Activated naive CD4-positive, alpha-beta T cell treated with Interleukin-2 at 50 U/mL for 16 hours (primary cell): ENCODE results near the gene SLC25A48.

Experiments
- DNase-seq: peaks from one replicate; pipeline ENCODE4 v3.0.0-alpha.2; 2020

The SLC25A48 gene

GRCh38 chr5:135885031-135885430 is 50.6 kb downstream of the SLC25A48 start:
- DNase-seq, result no peak

GRCh38 chr5:135886136-135886535 is 51.7 kb downstream of the SLC25A48 start:
- no peak for DNase-seq

GRCh38 chr5:135887447-135887864 is 53.0 kb downstream of the SLC25A48 start:
- peak; percentile 65 for DNase-seq

GRCh38 chr5:135887881-135888614 is 53.6 kb downstream of the SLC25A48 start:
- no peak for DNase-seq

GRCh38 chr5:135890296-135890695 is 55.8 kb downstream of the SLC25A48 start:
- no peak for DNase-seq

GRCh38 chr5:135890867-135891266 is 56.4 kb downstream of the SLC25A48 start:
- peak; percentile 41 for DNase-seq

- no peak for DNase-seq
Measured at GRCh38 chr5:135891268-135891667, 56.8 kb downstream of the SLC25A48 start.

- DNase-seq, result no peak
Measured at GRCh38 chr5:135891791-135892190, 57.3 kb downstream of the SLC25A48 start.

- DNase-seq, result no peak
Measured at GRCh38 chr5:135894276-135894675, 59.8 kb downstream of the SLC25A48 start.

- no peak for DNase-seq
Measured at GRCh38 chr5:135894789-135895188, 60.3 kb downstream of the SLC25A48 start.

- DNase-seq, result no peak
Measured at GRCh38 chr5:135895474-135896006, 61.1 kb downstream of the SLC25A48 start, which contains the start of gene IL9. TSS of gene IL9 (minus strand) at chr5:135895841. CDS start at chr5:135895816, 25 bp downstream.

- DNase-seq, result no peak
Measured at GRCh38 chr5:135898651-135899050, 64.2 kb downstream of the SLC25A48 start.

- DNase-seq, result no peak
Measured at GRCh38 chr5:135900276-135900675, 65.8 kb downstream of the SLC25A48 start.

GRCh38 chr5:135901633-135902032 is 67.2 kb downstream of the SLC25A48 start:
- no peak for DNase-seq

- DNase-seq, result no peak
Measured at GRCh38 chr5:135905144-135905543, 70.7 kb downstream of the SLC25A48 start.

GRCh38 chr5:135913713-135914626 is 79.5 kb downstream of the SLC25A48 start:
- no peak for DNase-seq

GRCh38 chr5:135915466-135916001 is 81.1 kb downstream of the SLC25A48 start:
- DNase-seq, result no peak

GRCh38 chr5:135916638-135917263 is 82.3 kb downstream of the SLC25A48 start:
- no peak for DNase-seq

- no peak for DNase-seq
Measured at GRCh38 chr5:135920199-135920598, 85.7 kb downstream of the SLC25A48 start.

GRCh38 chr5:135921388-135921787 is 86.9 kb downstream of the SLC25A48 start:
- DNase-seq, result no peak

- DNase-seq, result no peak
Measured at GRCh38 chr5:135930029-135930948, 95.8 kb downstream of the SLC25A48 start.

GRCh38 chr5:135930949-135931295 is 96.5 kb downstream of the SLC25A48 start:
- DNase-seq, result no peak
